WTC11 (cell line): ENCODE data around the gene ENPP6. TPM values are rescaled to one million over a fixed set of nuclear protein-coding genes. Genes with fewer than 3 reads are reported as not detected.

Experiments used
- ATAC-seq: fragments of 200-7000 bp; cut with Tn5 transposase; 2 replicates; pipeline ENCODE4 v1.10.0; 2021; ENCODE audit warnings: mild to moderate bottlenecking, moderate library complexity
- CTCF ChIA-PET: fragments of 300-600 bp; sonication (Branson Sonifier 250); formaldehyde crosslinking; loops from one replicate; lab custom pipeline; 2021; ENCODE audit warnings: antibody characterized with exemption; lab: Charles Lee
- POLR2A ChIA-PET: fragments of 350-600 bp; sonication (Branson Sonifier 250); formaldehyde crosslinking; loops from one replicate; lab custom pipeline; 2021; ENCODE audit warnings: antibody characterized with exemption; lab: Charles Lee
- DNase-seq: peaks from one replicate; pipeline ENCODE4 v3.0.0; 2021; ENCODE audit warnings: low spot score
- H3K27ac Mint-ChIP-seq: 2 replicates; pipeline ENCODE4 v1.8.0; 2021; ENCODE audit warnings: mixed read lengths
- H3K27me3 Mint-ChIP-seq: 2 replicates; pipeline ENCODE4 v1.8.0; 2021; ENCODE audit warnings: low read depth, mild to moderate bottlenecking, moderate library complexity, mixed read lengths
- H3K36me3 Mint-ChIP-seq: 2 replicates; pipeline ENCODE4 v1.8.0; 2021; ENCODE audit warnings: mixed read lengths
- H3K4me1 Mint-ChIP-seq: 2 replicates; pipeline ENCODE4 v1.8.0; 2022; ENCODE audit warnings: mixed read lengths
- H3K4me3 Mint-ChIP-seq: 2 replicates; pipeline ENCODE4 v1.8.0; 2021; ENCODE audit warnings: mild to moderate bottlenecking, moderate library complexity, mixed read lengths
- H3K9me3 Mint-ChIP-seq: 2 replicates; pipeline ENCODE4 v1.8.0; 2021; ENCODE audit warnings: mixed read lengths
- CBFB ChIP-seq: sonication (generic); formaldehyde crosslinking; IDR thresholded peaks from 2 replicates; pipeline ENCODE4 v1.8.1; 2022; ENCODE audit warnings: mild to moderate bottlenecking, low read depth, missing genetic modification reagents
- ETV6 ChIP-seq: sonication (generic); formaldehyde crosslinking; IDR thresholded peaks from 2 replicates; pipeline ENCODE4 v1.8.1; 2022; ENCODE audit warnings: mild to moderate bottlenecking, missing genetic modification reagents
- GRHL2 ChIP-seq: fragments of 250-450 bp; sonication (Bioruptor Pico); IDR thresholded peaks from 2 replicates; pipeline ENCODE4 v1.8.0; 2022; ENCODE audit warnings: mild to moderate bottlenecking, moderate library complexity; ENCODE audit not compliant: insufficient replicate concordance, severe bottlenecking
- GTF2I ChIP-seq: fragments of 250-450 bp; sonication (Bioruptor Pico); conservative IDR thresholded peaks from 2 replicates; pipeline ENCODE4 v1.4.0; 2021; ENCODE audit warnings: mild to moderate bottlenecking
- NFATC4 ChIP-seq: fragments of 250-450 bp; sonication (Bioruptor Pico); IDR thresholded peaks from 2 replicates; pipeline ENCODE4 v1.9.0; 2021; ENCODE audit warnings: mild to moderate bottlenecking
- NFE2L1 ChIP-seq: sonication (generic); formaldehyde crosslinking; IDR thresholded peaks from 2 replicates; pipeline ENCODE4 v1.8.1; 2023; ENCODE audit warnings: missing genetic modification reagents
- NR2C2 ChIP-seq: sonication (generic); formaldehyde crosslinking; IDR thresholded peaks from 2 replicates; pipeline ENCODE4 v1.8.0; 2022; ENCODE audit warnings: mild to moderate bottlenecking, missing genetic modification reagents
- OVOL2 ChIP-seq: fragments of 250-450 bp; sonication (Bioruptor Pico); IDR thresholded peaks from 2 replicates; pipeline ENCODE4 v1.9.0; 2021; ENCODE audit warnings: mild to moderate bottlenecking, borderline replicate concordance
- RORB ChIP-seq: fragments of 250-450 bp; sonication (Bioruptor Pico); IDR thresholded peaks from 2 replicates; pipeline ENCODE4 v1.9.0; 2021; ENCODE audit warnings: mild to moderate bottlenecking
- TEAD4 ChIP-seq: sonication (generic); formaldehyde crosslinking; IDR thresholded peaks from 2 replicates; pipeline ENCODE4 v1.8.0; 2022; ENCODE audit warnings: mild to moderate bottlenecking, missing genetic modification reagents
- ZNF317 ChIP-seq: sonication (generic); formaldehyde crosslinking; IDR thresholded peaks from 2 replicates; pipeline ENCODE4 v1.8.1; 2023; ENCODE audit warnings: low read depth, mild to moderate bottlenecking, moderate library complexity, missing genetic modification reagents, borderline replicate concordance
- total RNA-seq: library from RNA; stranded (reverse); gene quantifications from 3 replicates; pipeline ENCODE4 v1.2.3, GENCODE V29; 2021
- TF ChIP-seq, protein P1 (sequence below): sonication (generic); formaldehyde crosslinking; IDR thresholded peaks from 2 replicates; pipeline ENCODE4 v1.8.0; 2023; ENCODE audit warnings: missing genetic modification reagents
- TF ChIP-seq, protein P2 (sequence below): sonication (generic); formaldehyde crosslinking; IDR thresholded peaks from 2 replicates; pipeline ENCODE4 v1.8.0; 2022; ENCODE audit warnings: missing genetic modification reagents
- TF ChIP-seq, protein P3 (sequence below): sonication (generic); formaldehyde crosslinking; IDR thresholded peaks from 2 replicates; pipeline ENCODE4 v1.8.1; 2023; ENCODE audit warnings: mild to moderate bottlenecking, missing genetic modification reagents, moderate library complexity
- TF ChIP-seq, protein P4 (sequence below): sonication (generic); formaldehyde crosslinking; IDR thresholded peaks from 2 replicates; pipeline ENCODE4 v1.8.1; 2023; ENCODE audit warnings: mild to moderate bottlenecking, missing genetic modification reagents, moderate library complexity
- TF ChIP-seq, protein P5 (sequence below): sonication (generic); formaldehyde crosslinking; IDR thresholded peaks from 2 replicates; pipeline ENCODE4 v1.8.0; 2022; ENCODE audit warnings: mild to moderate bottlenecking, missing genetic modification reagents
- TF ChIP-seq, protein P6 (sequence below): sonication (generic); formaldehyde crosslinking; IDR thresholded peaks from 2 replicates; pipeline ENCODE4 v1.8.0; 2023; ENCODE audit warnings: mild to moderate bottlenecking, missing genetic modification reagents
- TF ChIP-seq, protein P7 (sequence below): fragments of 200-600 bp; IDR thresholded peaks from 2 replicates; pipeline ENCODE4 v1.8.0; 2022; ENCODE audit warnings: antibody characterized with exemption
- TF ChIP-seq, protein P8 (sequence below): sonication (generic); formaldehyde crosslinking; IDR thresholded peaks from 2 replicates; pipeline ENCODE4 v1.8.1; 2022; ENCODE audit warnings: missing genetic modification reagents, borderline replicate concordance
- TF ChIP-seq, protein P9 (sequence below): sonication (generic); formaldehyde crosslinking; IDR thresholded peaks from 2 replicates; pipeline ENCODE4 v1.8.1; 2022; ENCODE audit warnings: mild to moderate bottlenecking, missing genetic modification reagents, moderate library complexity, borderline replicate concordance

ENPP6 gene
- total RNA-seq, 1 experiment from 2014 or later, result 0.09 TPM

DNA sequence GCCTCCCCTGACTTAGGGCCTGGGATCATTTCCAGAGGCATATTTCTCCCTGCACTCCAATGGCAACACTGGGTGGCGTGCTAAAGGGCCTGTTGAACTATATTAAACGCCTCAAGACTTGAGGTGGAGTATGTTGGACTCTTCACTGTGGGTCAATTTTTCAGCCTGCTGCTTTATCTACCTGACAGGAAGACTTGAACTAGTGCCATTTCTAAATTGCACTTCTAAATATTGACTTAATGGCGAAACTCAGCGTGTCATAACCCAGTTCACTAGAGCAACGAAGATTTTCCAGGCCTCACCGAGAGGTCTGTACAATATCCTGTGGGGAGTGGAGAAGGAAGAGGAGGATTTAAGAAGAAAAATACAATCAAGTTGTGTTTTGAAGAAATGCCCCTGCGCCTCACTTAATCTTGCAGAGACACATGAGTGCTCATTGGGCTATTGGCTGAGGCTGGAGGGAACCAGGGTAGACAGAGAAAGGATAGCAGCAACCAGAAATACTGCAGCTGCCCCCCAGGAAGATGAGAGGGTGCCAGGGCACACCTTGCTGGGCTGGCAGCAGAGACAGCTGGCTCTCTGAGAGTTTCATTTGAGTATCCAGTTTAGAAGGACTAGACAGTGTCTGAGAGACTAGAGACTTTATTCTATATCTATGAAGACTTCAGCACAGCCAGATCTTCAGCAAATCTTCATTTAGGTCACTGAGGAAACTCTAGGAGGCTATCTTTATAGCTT, 67.4 kb downstream of the ENPP6 start:
- Mint-ChIP-seq H3K27ac (no peak overlapping the region), H3K9me3 (no peaks in the 10 kb centered on the region; the same call in 1 of the 2 replicates), H3K27me3 (no peaks in the 10 kb centered on the region), H3K36me3 (no peaks in the 10 kb centered on the region), H3K4me3 (no peak overlapping the region), H3K4me1 (peaks cover 8% of the 10 kb centered on the region)
- ATAC-seq (no peak), DNase-seq (no peak)
- TF ChIP-seq, protein P1, sequence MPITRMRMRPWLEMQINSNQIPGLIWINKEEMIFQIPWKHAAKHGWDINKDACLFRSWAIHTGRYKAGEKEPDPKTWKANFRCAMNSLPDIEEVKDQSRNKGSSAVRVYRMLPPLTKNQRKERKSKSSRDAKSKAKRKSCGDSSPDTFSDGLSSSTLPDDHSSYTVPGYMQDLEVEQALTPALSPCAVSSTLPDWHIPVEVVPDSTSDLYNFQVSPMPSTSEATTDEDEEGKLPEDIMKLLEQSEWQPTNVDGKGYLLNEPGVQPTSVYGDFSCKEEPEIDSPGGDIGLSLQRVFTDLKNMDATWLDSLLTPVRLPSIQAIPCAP (CRISPR knock-in tag), result no peak
- TF ChIP-seq, protein P2, sequence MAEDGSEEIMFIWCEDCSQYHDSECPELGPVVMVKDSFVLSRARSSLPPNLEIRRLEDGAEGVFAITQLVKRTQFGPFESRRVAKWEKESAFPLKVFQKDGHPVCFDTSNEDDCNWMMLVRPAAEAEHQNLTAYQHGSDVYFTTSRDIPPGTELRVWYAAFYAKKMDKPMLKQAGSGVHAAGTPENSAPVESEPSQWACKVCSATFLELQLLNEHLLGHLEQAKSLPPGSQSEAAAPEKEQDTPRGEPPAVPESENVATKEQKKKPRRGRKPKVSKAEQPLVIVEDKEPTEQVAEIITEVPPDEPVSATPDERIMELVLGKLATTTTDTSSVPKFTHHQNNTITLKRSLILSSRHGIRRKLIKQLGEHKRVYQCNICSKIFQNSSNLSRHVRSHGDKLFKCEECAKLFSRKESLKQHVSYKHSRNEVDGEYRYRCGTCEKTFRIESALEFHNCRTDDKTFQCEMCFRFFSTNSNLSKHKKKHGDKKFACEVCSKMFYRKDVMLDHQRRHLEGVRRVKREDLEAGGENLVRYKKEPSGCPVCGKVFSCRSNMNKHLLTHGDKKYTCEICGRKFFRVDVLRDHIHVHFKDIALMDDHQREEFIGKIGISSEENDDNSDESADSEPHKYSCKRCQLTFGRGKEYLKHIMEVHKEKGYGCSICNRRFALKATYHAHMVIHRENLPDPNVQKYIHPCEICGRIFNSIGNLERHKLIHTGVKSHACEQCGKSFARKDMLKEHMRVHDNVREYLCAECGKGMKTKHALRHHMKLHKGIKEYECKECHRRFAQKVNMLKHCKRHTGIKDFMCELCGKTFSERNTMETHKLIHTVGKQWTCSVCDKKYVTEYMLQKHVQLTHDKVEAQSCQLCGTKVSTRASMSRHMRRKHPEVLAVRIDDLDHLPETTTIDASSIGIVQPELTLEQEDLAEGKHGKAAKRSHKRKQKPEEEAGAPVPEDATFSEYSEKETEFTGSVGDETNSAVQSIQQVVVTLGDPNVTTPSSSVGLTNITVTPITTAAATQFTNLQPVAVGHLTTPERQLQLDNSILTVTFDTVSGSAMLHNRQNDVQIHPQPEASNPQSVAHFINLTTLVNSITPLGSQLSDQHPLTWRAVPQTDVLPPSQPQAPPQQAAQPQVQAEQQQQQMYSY, result no peak
- TF ChIP-seq NFATC4 (CRISPR knock-in tag), result no peak
- no peak for TF ChIP-seq NFE2L1 (CRISPR knock-in tag)
- TF ChIP-seq, protein P3, sequence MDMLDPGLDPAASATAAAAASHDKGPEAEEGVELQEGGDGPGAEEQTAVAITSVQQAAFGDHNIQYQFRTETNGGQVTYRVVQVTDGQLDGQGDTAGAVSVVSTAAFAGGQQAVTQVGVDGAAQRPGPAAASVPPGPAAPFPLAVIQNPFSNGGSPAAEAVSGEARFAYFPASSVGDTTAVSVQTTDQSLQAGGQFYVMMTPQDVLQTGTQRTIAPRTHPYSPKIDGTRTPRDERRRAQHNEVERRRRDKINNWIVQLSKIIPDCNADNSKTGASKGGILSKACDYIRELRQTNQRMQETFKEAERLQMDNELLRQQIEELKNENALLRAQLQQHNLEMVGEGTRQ (CRISPR knock-in tag), result no peak
- TF ChIP-seq GRHL2 (CRISPR knock-in tag), result no peak
- TF ChIP-seq ETV6 (CRISPR knock-in tag), result no peak
- TF ChIP-seq, protein P4, sequence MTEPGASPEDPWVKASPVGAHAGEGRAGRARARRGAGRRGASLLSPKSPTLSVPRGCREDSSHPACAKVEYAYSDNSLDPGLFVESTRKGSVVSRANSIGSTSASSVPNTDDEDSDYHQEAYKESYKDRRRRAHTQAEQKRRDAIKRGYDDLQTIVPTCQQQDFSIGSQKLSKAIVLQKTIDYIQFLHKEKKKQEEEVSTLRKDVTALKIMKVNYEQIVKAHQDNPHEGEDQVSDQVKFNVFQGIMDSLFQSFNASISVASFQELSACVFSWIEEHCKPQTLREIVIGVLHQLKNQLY (CRISPR knock-in tag), result no peak
- no peak for TF ChIP-seq RORB
- TF ChIP-seq ZNF317 (CRISPR knock-in tag), result no peak
- TF ChIP-seq, protein P5, sequence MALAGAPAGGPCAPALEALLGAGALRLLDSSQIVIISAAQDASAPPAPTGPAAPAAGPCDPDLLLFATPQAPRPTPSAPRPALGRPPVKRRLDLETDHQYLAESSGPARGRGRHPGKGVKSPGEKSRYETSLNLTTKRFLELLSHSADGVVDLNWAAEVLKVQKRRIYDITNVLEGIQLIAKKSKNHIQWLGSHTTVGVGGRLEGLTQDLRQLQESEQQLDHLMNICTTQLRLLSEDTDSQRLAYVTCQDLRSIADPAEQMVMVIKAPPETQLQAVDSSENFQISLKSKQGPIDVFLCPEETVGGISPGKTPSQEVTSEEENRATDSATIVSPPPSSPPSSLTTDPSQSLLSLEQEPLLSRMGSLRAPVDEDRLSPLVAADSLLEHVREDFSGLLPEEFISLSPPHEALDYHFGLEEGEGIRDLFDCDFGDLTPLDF (CRISPR knock-in tag), result no peak
- no peak for TF ChIP-seq NR2C2
- TF ChIP-seq, protein P6, sequence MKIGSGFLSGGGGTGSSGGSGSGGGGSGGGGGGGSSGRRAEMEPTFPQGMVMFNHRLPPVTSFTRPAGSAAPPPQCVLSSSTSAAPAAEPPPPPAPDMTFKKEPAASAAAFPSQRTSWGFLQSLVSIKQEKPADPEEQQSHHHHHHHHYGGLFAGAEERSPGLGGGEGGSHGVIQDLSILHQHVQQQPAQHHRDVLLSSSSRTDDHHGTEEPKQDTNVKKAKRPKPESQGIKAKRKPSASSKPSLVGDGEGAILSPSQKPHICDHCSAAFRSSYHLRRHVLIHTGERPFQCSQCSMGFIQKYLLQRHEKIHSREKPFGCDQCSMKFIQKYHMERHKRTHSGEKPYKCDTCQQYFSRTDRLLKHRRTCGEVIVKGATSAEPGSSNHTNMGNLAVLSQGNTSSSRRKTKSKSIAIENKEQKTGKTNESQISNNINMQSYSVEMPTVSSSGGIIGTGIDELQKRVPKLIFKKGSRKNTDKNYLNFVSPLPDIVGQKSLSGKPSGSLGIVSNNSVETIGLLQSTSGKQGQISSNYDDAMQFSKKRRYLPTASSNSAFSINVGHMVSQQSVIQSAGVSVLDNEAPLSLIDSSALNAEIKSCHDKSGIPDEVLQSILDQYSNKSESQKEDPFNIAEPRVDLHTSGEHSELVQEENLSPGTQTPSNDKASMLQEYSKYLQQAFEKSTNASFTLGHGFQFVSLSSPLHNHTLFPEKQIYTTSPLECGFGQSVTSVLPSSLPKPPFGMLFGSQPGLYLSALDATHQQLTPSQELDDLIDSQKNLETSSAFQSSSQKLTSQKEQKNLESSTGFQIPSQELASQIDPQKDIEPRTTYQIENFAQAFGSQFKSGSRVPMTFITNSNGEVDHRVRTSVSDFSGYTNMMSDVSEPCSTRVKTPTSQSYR (CRISPR knock-in tag), result no peak
- no peak for TF ChIP-seq OVOL2
- TF ChIP-seq, protein P7, sequence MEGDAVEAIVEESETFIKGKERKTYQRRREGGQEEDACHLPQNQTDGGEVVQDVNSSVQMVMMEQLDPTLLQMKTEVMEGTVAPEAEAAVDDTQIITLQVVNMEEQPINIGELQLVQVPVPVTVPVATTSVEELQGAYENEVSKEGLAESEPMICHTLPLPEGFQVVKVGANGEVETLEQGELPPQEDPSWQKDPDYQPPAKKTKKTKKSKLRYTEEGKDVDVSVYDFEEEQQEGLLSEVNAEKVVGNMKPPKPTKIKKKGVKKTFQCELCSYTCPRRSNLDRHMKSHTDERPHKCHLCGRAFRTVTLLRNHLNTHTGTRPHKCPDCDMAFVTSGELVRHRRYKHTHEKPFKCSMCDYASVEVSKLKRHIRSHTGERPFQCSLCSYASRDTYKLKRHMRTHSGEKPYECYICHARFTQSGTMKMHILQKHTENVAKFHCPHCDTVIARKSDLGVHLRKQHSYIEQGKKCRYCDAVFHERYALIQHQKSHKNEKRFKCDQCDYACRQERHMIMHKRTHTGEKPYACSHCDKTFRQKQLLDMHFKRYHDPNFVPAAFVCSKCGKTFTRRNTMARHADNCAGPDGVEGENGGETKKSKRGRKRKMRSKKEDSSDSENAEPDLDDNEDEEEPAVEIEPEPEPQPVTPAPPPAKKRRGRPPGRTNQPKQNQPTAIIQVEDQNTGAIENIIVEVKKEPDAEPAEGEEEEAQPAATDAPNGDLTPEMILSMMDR, result no peak
- no peak for TF ChIP-seq TEAD4 (CRISPR knock-in tag)
- TF ChIP-seq GTF2I (CRISPR knock-in tag), result no peak
- TF ChIP-seq, protein P8, sequence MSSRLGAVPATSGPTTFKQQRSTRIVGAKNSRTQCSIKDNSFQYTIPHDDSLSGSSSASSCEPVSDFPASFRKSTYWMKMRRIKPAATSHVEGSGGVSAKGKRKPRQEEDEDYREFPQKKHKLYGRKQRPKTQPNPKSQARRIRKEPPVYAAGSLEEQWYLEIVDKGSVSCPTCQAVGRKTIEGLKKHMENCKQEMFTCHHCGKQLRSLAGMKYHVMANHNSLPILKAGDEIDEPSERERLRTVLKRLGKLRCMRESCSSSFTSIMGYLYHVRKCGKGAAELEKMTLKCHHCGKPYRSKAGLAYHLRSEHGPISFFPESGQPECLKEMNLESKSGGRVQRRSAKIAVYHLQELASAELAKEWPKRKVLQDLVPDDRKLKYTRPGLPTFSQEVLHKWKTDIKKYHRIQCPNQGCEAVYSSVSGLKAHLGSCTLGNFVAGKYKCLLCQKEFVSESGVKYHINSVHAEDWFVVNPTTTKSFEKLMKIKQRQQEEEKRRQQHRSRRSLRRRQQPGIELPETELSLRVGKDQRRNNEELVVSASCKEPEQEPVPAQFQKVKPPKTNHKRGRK (CRISPR knock-in tag), result no peak
- TF ChIP-seq CBFB (CRISPR knock-in tag), result no peak
- TF ChIP-seq, protein P9, sequence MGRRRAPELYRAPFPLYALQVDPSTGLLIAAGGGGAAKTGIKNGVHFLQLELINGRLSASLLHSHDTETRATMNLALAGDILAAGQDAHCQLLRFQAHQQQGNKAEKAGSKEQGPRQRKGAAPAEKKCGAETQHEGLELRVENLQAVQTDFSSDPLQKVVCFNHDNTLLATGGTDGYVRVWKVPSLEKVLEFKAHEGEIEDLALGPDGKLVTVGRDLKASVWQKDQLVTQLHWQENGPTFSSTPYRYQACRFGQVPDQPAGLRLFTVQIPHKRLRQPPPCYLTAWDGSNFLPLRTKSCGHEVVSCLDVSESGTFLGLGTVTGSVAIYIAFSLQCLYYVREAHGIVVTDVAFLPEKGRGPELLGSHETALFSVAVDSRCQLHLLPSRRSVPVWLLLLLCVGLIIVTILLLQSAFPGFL (CRISPR knock-in tag), result no peak
- ChIA-PET POLR2A (no interaction called here), CTCF (no interaction called here)
